RPMI7951 (cell line): ENCODE data around the gene INO80D. TPM values are rescaled to one million over a fixed set of nuclear protein-coding genes. Genes with fewer than 3 reads are reported as not detected.

Source experiments
- total RNA-seq: library from RNA; depleted of rRNA; stranded (reverse); fragments of >200 nt; shearing (Covaris generic); gene quantifications from 2 replicates; pipeline ENCODE4 v1.2.3, GENCODE V29; 2014; rRNA removed

The INO80D gene
- total RNA-seq, 1 experiment from 2014 or later: 5.3 TPM

Other genes with a start within 250 kb of the INO80D start
- gene NDUFS1, start 73.3 kb upstream of the INO80D start, total RNA-seq: 148 and 172 TPM in 2 replicates
- 409 and 438 TPM in 2 replicates for gene EEF1B2, start 73.7 kb upstream of the INO80D start, total RNA-seq
- gene ZDBF2, start 188.5 kb upstream of the INO80D start, total RNA-seq: 9.6 and 10.0 TPM in 2 replicates